NCI-H82 treated with DMSO at 0.1 percent for 48 hours (cell line): ENCODE results near the gene KAT6B.
"Not testable (repeated sequence)": the region's sequence is repeated elsewhere in the genome, so short reads cannot be mapped to it uniquely, and the experiment has no call there.

Experiments
- DNase-seq: peaks from one replicate; lab custom pipeline; 2025; ENCODE audit not compliant: unreplicated experiment; lab: John Stamatoyannopoulos, UW

KAT6B gene

GRCh38 chr10:74887614-74888284 lies 61.3 kb downstream of the KAT6B start:
- no peak for DNase-seq

- no peak for DNase-seq
Measured at GRCh38 chr10:74888962-74889661, 62.7 kb downstream of the KAT6B start.

- no peak for DNase-seq
Measured at GRCh38 chr10:74889662-74889998, 63.2 kb downstream of the KAT6B start.

GRCh38 chr10:74890460-74890859 lies 64.1 kb downstream of the KAT6B start:
- DNase-seq = no peak

- DNase-seq = no peak
Measured at GRCh38 chr10:74891053-74891452, 64.7 kb downstream of the KAT6B start.

GRCh38 chr10:74892839-74893238 lies 66.4 kb downstream of the KAT6B start:
- no peak for DNase-seq

- DNase-seq = not testable (repeated sequence)
Measured at GRCh38 chr10:74893329-74893728, 66.9 kb downstream of the KAT6B start.

- DNase-seq = no peak
Measured at GRCh38 chr10:74896788-74897527, 70.6 kb downstream of the KAT6B start.

GRCh38 chr10:74898201-74898976 lies 72.0 kb downstream of the KAT6B start:
- DNase-seq = no peak

- no peak for DNase-seq
Measured at GRCh38 chr10:74900297-74900696, 73.9 kb downstream of the KAT6B start.

- DNase-seq = peak; percentile 4
Measured at GRCh38 chr10:74901301-74901700, 74.9 kb downstream of the KAT6B start.

- DNase-seq = no peak
Measured at GRCh38 chr10:74901867-74902450, 75.6 kb downstream of the KAT6B start.

- no peak for DNase-seq
Measured at GRCh38 chr10:74903491-74903890, 77.1 kb downstream of the KAT6B start.

- DNase-seq = no peak
Measured at GRCh38 chr10:74906611-74907198, 80.3 kb downstream of the KAT6B start.

GRCh38 chr10:74909670-74910069 lies 83.3 kb downstream of the KAT6B start:
- DNase-seq = no peak

GRCh38 chr10:74910241-74910975 lies 84.0 kb downstream of the KAT6B start:
- no peak for DNase-seq

- no peak for DNase-seq
Measured at GRCh38 chr10:74910976-74911350, 84.6 kb downstream of the KAT6B start.

- DNase-seq = no peak
Measured at GRCh38 chr10:74912182-74912581, 85.8 kb downstream of the KAT6B start.

- DNase-seq = no peak
Measured at GRCh38 chr10:74912682-74913081, 86.3 kb downstream of the KAT6B start.

- DNase-seq = no peak
Measured at GRCh38 chr10:74913377-74913979, 87.1 kb downstream of the KAT6B start.
